ENCODE data around the gene PRELID3B. TPM values are rescaled to one million over a fixed set of nuclear protein-coding genes. Genes with fewer than 3 reads are reported as not detected.

PRELID3B gene
- total RNA-seq, 2 experiments from 2014 or later: 55.8 to 59.1 TPM

- Mint-ChIP-seq H3K4me3 (no peak overlapping the region), H3K36me3 (ENCODE audit: low read depth) (peaks cover 83% of the 10 kb centered on the region), H3K4me1 (ENCODE audit: low read depth) (peaks cover 55% of the 10 kb centered on the region), H3K27ac (no peak overlapping the region), H3K9me3 (no peaks in the 10 kb centered on the region), H3K27me3 (no peaks in the 10 kb centered on the region)
- no peaks in the 10 kb centered on the region for H3K9me3 ChIP-seq (ENCODE audit: control insufficient read depth in 1 of 2, insufficient read depth in 1 of 2, low read length in 2 of 2)
- CTCF ChIA-PET: no interaction called here
- DNase-seq: no peak
- peaks cover 18% of the 10 kb centered on the region for H3K4me1 ChIP-seq (ENCODE audit: insufficient read depth, low read length)
- intact Hi-C loops (cut with DNase I, micrococcal nuclease): no loop called here
- H3K4me3 ChIP-seq (ENCODE audit: low read length): no peak overlapping the region
- H3K27me3 ChIP-seq (ENCODE audit: control insufficient read depth in 1 of 2, insufficient read depth in 2 of 2, low read length in 2 of 2): no peaks in the 10 kb centered on the region
- H3K36me3 ChIP-seq (ENCODE audit: insufficient read depth, low read length): peaks cover 78% of the 10 kb centered on the region
- TF ChIP-seq CTCF (IDR thresholded peaks at IDR 0.05): no peak
- no peak overlapping the region for H3K27ac ChIP-seq (ENCODE audit: low read depth in 1 of 2, low read length in 2 of 2)
- POLR2A ChIA-PET: no interaction called here
- no peak for ATAC-seq (ENCODE audit: poor library complexity)
Measured at GRCh38 chr20:59025511-59025910, 17.1 kb downstream of the PRELID3B start.

- ChIA-PET CTCF (no interaction called here), POLR2A (no interaction called here)
- no peak for TF ChIP-seq CTCF (IDR thresholded peaks at IDR 0.05)
- peaks cover 75% of the 10 kb centered on the region for H3K36me3 ChIP-seq (ENCODE audit: insufficient read depth, low read length)
- ATAC-seq (ENCODE audit: poor library complexity) (no peak), DNase-seq (no peak)
- H3K27me3 Mint-ChIP-seq: no peaks in the 10 kb centered on the region
- H3K9me3 Mint-ChIP-seq: no peaks in the 10 kb centered on the region
- H3K27ac ChIP-seq (ENCODE audit: low read depth in 1 of 2, low read length in 2 of 2): no peak overlapping the region
- H3K9me3 ChIP-seq (ENCODE audit: control insufficient read depth in 1 of 2, insufficient read depth in 1 of 2, low read length in 2 of 2): no peaks in the 10 kb centered on the region
- no peak overlapping the region for H3K4me3 Mint-ChIP-seq
- peaks cover 16% of the 10 kb centered on the region for H3K4me1 ChIP-seq (ENCODE audit: insufficient read depth, low read length)
- no peak overlapping the region for H3K27ac Mint-ChIP-seq
- H3K4me1 Mint-ChIP-seq (ENCODE audit: low read depth): peaks cover 50% of the 10 kb centered on the region
- no peak overlapping the region for H3K4me3 ChIP-seq (ENCODE audit: low read length)
- H3K27me3 ChIP-seq (ENCODE audit: control insufficient read depth in 1 of 2, insufficient read depth in 2 of 2, low read length in 2 of 2): no peaks in the 10 kb centered on the region
- intact Hi-C loops (cut with DNase I, micrococcal nuclease): no loop called here
- peaks cover 79% of the 10 kb centered on the region for H3K36me3 Mint-ChIP-seq (ENCODE audit: low read depth)
Measured at GRCh38 chr20:59025086-59025485, 17.5 kb downstream of the PRELID3B start.

DNA sequence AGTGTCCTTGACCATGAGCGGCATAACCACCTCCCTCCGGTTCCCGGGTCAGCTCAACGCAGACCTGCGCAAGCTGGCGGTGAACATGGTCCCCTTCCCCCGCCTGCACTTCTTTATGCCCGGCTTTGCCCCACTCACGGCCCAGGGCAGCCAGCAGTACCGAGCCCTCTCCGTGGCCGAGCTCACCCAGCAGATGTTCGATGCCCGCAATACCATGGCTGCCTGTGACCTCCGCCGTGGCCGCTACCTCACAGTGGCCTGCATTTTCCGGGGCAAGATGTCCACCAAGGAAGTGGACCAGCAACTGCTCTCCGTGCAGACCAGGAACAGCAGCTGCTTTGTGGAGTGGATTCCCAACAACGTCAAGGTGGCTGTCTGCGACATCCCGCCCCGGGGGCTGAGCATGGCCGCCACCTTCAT lies 18.5 kb downstream of the PRELID3B start:
- Mint-ChIP-seq H3K4me1 (ENCODE audit: low read depth) (peaks cover 41% of the 10 kb centered on the region), H3K9me3 (no peaks in the 10 kb centered on the region), H3K27me3 (no peaks in the 10 kb centered on the region), H3K27ac (no peak overlapping the region), H3K36me3 (ENCODE audit: low read depth) (peaks cover 69% of the 10 kb centered on the region), H3K4me3 (no peak overlapping the region)
- TF ChIP-seq CTCF (IDR thresholded peaks at IDR 0.05): no peak
- ChIA-PET POLR2A (interaction anchor here (1.3 kb wide), 1 partner anchor 9 kb away, joined by 4 read pairs; no protein-coding TSS in a partner anchor), CTCF (no interaction called here)
- Histone ChIP-seq H3K36me3 (ENCODE audit: insufficient read depth, low read length) (peaks cover 65% of the 10 kb centered on the region), H3K4me3 (ENCODE audit: low read length) (no peak overlapping the region), H3K27me3 (ENCODE audit: control insufficient read depth in 1 of 2, insufficient read depth in 2 of 2, low read length in 2 of 2) (no peaks in the 10 kb centered on the region), H3K27ac (ENCODE audit: low read depth in 1 of 2, low read length in 2 of 2) (no peak overlapping the region), H3K4me1 (ENCODE audit: insufficient read depth, low read length) (peaks cover 16% of the 10 kb centered on the region), H3K9me3 (ENCODE audit: control insufficient read depth in 1 of 2, insufficient read depth in 1 of 2, low read length in 2 of 2) (no peaks in the 10 kb centered on the region)
- DNase-seq: no peak
- no peak for ATAC-seq (ENCODE audit: poor library complexity)
- intact Hi-C loops (cut with DNase I, micrococcal nuclease): no loop called here

Measured in CD4-positive, alpha-beta T cell (primary cell).